Measurements from ENCODE around the gene DAZ2. TPM values are rescaled to one million over a fixed set of nuclear protein-coding genes. Genes with fewer than 3 reads are reported as not detected.
"Not testable (repeated sequence)": the region's sequence is repeated elsewhere in the genome, so short reads cannot be mapped to it uniquely, and the experiment has no call there.

DAZ2 gene, protein sequence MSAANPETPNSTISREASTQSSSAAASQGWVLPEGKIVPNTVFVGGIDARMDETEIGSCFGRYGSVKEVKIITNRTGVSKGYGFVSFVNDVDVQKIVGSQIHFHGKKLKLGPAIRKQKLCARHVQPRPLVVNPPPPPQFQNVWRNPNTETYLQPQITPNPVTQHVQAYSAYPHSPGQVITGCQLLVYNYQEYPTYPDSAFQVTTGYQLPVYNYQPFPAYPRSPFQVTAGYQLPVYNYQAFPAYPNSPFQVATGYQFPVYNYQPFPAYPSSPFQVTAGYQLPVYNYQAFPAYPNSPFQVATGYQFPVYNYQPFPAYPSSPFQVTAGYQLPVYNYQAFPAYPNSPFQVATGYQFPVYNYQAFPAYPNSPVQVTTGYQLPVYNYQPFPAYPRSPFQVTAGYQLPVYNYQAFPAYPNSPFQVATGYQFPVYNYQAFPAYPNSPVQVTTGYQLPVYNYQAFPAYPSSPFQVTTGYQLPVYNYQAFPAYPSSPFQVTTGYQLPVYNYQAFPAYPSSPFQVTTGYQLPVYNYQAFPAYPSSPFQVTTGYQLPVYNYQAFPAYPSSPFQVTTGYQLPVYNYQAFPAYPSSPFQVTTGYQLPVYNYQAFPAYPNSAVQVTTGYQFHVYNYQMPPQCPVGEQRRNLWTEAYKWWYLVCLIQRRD
- not detected for total RNA-seq
- long read RNA-seq, donor 1, result 0 reads
- long read RNA-seq, donor 2, result 0 reads

DNA sequence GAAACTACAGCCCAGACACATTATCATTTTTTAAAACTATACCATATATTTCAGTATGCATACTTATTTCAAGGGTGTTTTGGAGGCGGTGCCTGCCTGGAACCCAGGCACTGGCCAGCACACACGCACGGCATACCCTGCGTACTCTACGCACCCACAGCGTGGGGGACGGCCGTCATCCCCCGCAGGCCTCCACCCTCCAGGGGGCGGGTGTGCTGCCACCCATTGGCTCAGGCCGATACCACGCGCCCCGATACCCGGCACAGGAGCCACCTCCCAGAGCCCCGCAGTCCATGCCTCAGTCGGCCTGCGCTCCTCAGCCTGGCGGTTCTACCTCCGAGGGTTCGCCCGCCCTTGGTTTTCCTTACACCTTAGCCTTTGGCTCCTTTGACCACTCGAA, at the start of gene DAZ2:
Gene DAZ2, plus strand, starts transcription at position 301 of the 400 bp plus-strand sequence. CDS start 208 bp downstream, outside the sequence.
- DNase-seq (ENCODE audit: low spot score); intact Hi-C loops (cut with DNase I): not testable (repeated sequence)

DNA sequence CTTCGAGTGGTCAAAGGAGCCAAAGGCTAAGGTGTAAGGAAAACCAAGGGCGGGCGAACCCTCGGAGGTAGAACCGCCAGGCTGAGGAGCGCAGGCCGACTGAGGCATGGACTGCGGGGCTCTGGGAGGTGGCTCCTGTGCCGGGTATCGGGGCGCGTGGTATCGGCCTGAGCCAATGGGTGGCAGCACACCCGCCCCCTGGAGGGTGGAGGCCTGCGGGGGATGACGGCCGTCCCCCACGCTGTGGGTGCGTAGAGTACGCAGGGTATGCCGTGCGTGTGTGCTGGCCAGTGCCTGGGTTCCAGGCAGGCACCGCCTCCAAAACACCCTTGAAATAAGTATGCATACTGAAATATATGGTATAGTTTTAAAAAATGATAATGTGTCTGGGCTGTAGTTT, 20.4 kb upstream of the DAZ2 start, which contains the start of gene DAZ1:
Gene DAZ1, minus strand, starts transcription at position 101 of the 400 bp plus-strand sequence. CDS start 208 bp downstream, outside the sequence.
- DNase-seq (ENCODE audit: low spot score); intact Hi-C loops (cut with DNase I): not testable (repeated sequence)

DNA sequence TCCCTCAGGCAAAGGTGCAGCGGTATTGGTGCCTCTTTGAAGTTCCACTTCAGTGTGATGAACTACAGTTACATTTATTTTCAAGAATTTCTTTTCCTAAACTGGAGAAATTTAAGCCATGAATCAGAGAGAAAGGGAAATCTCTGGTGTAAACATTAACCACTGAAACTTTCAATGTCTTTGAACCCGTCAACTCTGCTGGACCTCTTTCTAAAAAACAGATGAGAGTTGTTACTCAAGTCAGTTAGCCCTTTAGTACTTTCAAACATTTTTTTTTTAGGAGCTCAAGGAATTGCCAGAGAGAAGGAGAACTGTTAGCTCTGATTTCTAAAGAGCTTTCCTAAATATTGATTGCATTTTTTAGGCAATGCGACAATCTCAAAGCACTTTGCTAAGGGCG, 11.9 kb upstream of the DAZ2 start:
- DNase-seq (ENCODE audit: low spot score); intact Hi-C loops (cut with DNase I): not testable (repeated sequence)

GRCh38 chrY:23209802-23210495, 9.4 kb upstream of the DAZ2 start:
- intact Hi-C loops (cut with DNase I); DNase-seq (ENCODE audit: low spot score): not testable (repeated sequence)

GRCh38 chrY:23210681-23211080, 8.7 kb upstream of the DAZ2 start:
- intact Hi-C loops (cut with DNase I); DNase-seq (ENCODE audit: low spot score): not testable (repeated sequence)

Other genes with a start within 250 kb of the DAZ2 start
- gene BPY2, start 235.3 kb upstream of the DAZ2 start, total RNA-seq, result not detected
- not detected for gene DAZ1, start 20.5 kb upstream of the DAZ2 start, total RNA-seq